ENCODE measurements around the gene KLRK1. TPM values are rescaled to one million over a fixed set of nuclear protein-coding genes. Genes with fewer than 3 reads are reported as not detected.
"Not testable (repeated sequence)": the region's sequence is repeated elsewhere in the genome, so short reads cannot be mapped to it uniquely, and the experiment has no call there.

Gene KLRK1
- total and polyA plus RNA-seq, 2 of the 4 experiments (the other 2 are of a cell fraction) = not detected

DNA sequence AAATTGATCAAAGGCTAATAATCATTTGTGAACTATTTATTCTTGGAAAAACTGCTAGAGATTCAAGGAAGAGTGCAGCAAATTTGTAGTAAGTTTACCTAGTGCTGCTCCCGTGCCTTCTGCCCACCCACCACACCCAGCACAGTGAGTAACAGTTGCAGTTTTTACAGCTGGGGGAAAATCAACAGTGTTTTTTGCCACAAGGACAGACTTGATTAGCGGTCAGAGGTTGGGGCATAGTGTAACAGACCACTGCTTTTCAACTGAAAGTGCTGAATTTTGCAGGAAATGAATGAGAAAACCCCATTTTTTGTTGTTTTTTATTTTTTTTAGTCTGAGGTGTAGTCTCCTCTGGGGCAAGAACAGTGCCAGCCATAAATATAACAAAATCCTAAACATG, 7.5 kb upstream of the KLRK1 start:
- Histone ChIP-seq H3K79me1 (ENCODE audit: low read depth in 1 of 2, low read length in 2 of 2) (no peaks in the 10 kb centered on the region), H3K4me3 (ENCODE audit: insufficient read depth, low read depth, low read length) (no peak overlapping the region), H2BK20ac (ENCODE audit: low read depth, low read length) (no peak overlapping the region), H3K27ac (ENCODE audit: insufficient read depth, low read length) (no peak overlapping the region), H2BK15ac (ENCODE audit: low read depth, low read length) (no peak overlapping the region), H3K14ac (replicated peaks; ENCODE audit: low read depth, low read length) (no peak overlapping the region), H4K20me1 (ENCODE audit: insufficient read depth, low read length) (no peaks in the 10 kb centered on the region), H3K36me3 (ENCODE audit: control insufficient read depth, insufficient read depth, low read length) (no peaks in the 10 kb centered on the region), H4K8ac (ENCODE audit: low read depth in 2 of 2, low read length in 2 of 2) (no peak overlapping the region), H3K56ac (ENCODE audit: extremely low read depth, insufficient read depth, low read length) (no peak overlapping the region), H2AK5ac (ENCODE audit: low read depth, low read length) (no peak overlapping the region), H2AK9ac (replicated peaks; ENCODE audit: low read depth, low read length, poor library complexity) (no peak overlapping the region), H3K23ac (ENCODE audit: low read depth, low read length) (no peak overlapping the region), H3K18ac (ENCODE audit: low read depth, low read length) (no peak overlapping the region), H3K4me1 (ENCODE audit: control insufficient read depth, insufficient read depth, low read length) (no peaks in the 10 kb centered on the region), H3K9ac (ENCODE audit: low read depth, low read length) (no peak overlapping the region), H2AFZ (replicated peaks; ENCODE audit: low read length, poor library complexity) (no peak overlapping the region), H4K5ac (ENCODE audit: low read depth, low read length) (no peak overlapping the region), H3K27me3 (ENCODE audit: control insufficient read depth, insufficient read depth, low read length) (no peaks in the 10 kb centered on the region; the same call in 1 of the 2 replicates), H4K91ac (ENCODE audit: insufficient read depth, low read depth, low read length) (no peak overlapping the region), H2BK120ac (ENCODE audit: low read depth, low read length) (no peak overlapping the region), H3K9me1 (ENCODE audit: insufficient read depth, low read length) (no peaks in the 10 kb centered on the region), H3K9me3 (ENCODE audit: control insufficient read depth, insufficient read depth, low read length) (no peaks in the 10 kb centered on the region), H3K4me2 (ENCODE audit: low read depth, low read length) (no peak overlapping the region), H3K4ac (ENCODE audit: low read depth, low read length) (no peak overlapping the region), H2BK5ac (ENCODE audit: low read depth, low read length, poor library complexity, severe bottlenecking) (no peak overlapping the region)
- no TSS peak for BruUV-seq (replicated peaks)
- no peak for TF ChIP-seq BHLHE40 (IDR thresholded peaks at IDR 0.05; ENCODE audit: low read depth, low read length)
- no peak for TF ChIP-seq RFX5 (IDR thresholded peaks at IDR 0.05; ENCODE audit: low read depth, low read length)
- no peak for TF ChIP-seq MXI1 (IDR thresholded peaks at IDR 0.05; ENCODE audit: borderline replicate concordance, low read depth, low read length)
- TF ChIP-seq SMC3 (IDR thresholded peaks at IDR 0.05; ENCODE audit: low read depth, low read length) = no peak
- CTCF ChIA-PET = no interaction called here
- in situ Hi-C loops (cut with MboI; ENCODE audit: low sequenced_read_pairs) (no loop called here), dilution Hi-C loops (cut with HindIII; ENCODE audit: low sequenced_read_pairs, unreplicated experiment) (no loop called here), intact Hi-C loops (cut with micrococcal nuclease) (no loop called here)
- WGBS, 2 experiments (ENCODE audit: extremely low coverage in 2 of 2, insufficient read length in 1 of 2) = 100% methylated on average over 1 of the region's 2 CpGs; no CpG with 5 or more reads in 1 of the 2 experiments
- DNase-seq = no peak
- no peak for ATAC-seq (ENCODE audit: low read depth)
- POLR2A ChIA-PET (ENCODE audit: unreplicated experiment) = no interaction called here

DNA sequence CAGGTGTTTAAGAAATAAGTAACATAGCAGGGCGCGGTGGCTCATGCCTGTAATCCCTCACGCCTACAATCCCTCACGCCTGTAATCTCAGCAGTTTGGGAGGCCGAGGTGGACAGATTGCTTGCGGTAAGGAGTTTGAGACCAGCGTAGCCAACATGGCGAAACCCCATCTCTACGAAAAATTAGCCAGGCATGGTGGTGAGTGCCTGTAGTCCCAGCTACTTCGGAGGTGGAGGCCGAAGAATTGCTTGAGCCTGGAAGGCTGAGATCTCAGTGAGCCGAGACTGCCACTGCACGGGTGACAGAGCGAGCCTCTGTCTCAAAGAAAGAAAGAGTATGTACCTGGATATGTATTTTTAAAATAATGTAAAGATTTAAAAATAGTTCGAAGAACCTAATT, 6.3 kb upstream of the KLRK1 start:
- H3K36me3 ChIP-seq (ENCODE audit: control insufficient read depth, insufficient read depth, low read length); H2AFZ ChIP-seq (replicated peaks; ENCODE audit: low read length, poor library complexity); H3K14ac ChIP-seq (replicated peaks; ENCODE audit: low read depth, low read length); in situ Hi-C loops (cut with MboI; ENCODE audit: low sequenced_read_pairs); ATAC-seq (ENCODE audit: low read depth); H3K56ac ChIP-seq (ENCODE audit: extremely low read depth, insufficient read depth, low read length); H4K20me1 ChIP-seq (ENCODE audit: insufficient read depth, low read length); H3K4me2 ChIP-seq (ENCODE audit: low read depth, low read length); intact Hi-C loops (cut with micrococcal nuclease); H3K9me3 ChIP-seq (ENCODE audit: control insufficient read depth, insufficient read depth, low read length); CTCF ChIA-PET; H2BK5ac ChIP-seq (ENCODE audit: low read depth, low read length, poor library complexity, severe bottlenecking); H4K91ac ChIP-seq (ENCODE audit: insufficient read depth, low read depth, low read length); H3K27me3 ChIP-seq (ENCODE audit: control insufficient read depth, insufficient read depth, low read length); H3K18ac ChIP-seq (ENCODE audit: low read depth, low read length); H3K4ac ChIP-seq (ENCODE audit: low read depth, low read length); H2AK9ac ChIP-seq (replicated peaks; ENCODE audit: low read depth, low read length, poor library complexity); H3K4me3 ChIP-seq (ENCODE audit: insufficient read depth, low read depth, low read length); H3K9ac ChIP-seq (ENCODE audit: low read depth, low read length); H2BK120ac ChIP-seq (ENCODE audit: low read depth, low read length); H3K23ac ChIP-seq (ENCODE audit: low read depth, low read length); dilution Hi-C loops (cut with HindIII; ENCODE audit: low sequenced_read_pairs, unreplicated experiment); POLR2A ChIA-PET (ENCODE audit: unreplicated experiment); BruUV-seq (replicated peaks); H3K9me1 ChIP-seq (ENCODE audit: insufficient read depth, low read length); H4K5ac ChIP-seq (ENCODE audit: low read depth, low read length); H2BK20ac ChIP-seq (ENCODE audit: low read depth, low read length); H3K27ac ChIP-seq (ENCODE audit: insufficient read depth, low read length); H3K79me1 ChIP-seq (ENCODE audit: low read depth in 1 of 2, low read length in 2 of 2); DNase-seq; H2AK5ac ChIP-seq (ENCODE audit: low read depth, low read length); H4K8ac ChIP-seq (ENCODE audit: low read depth in 2 of 2, low read length in 2 of 2); H3K4me1 ChIP-seq (ENCODE audit: control insufficient read depth, insufficient read depth, low read length); H2BK15ac ChIP-seq (ENCODE audit: low read depth, low read length): not testable (repeated sequence)
- WGBS, 2 experiments (ENCODE audit: extremely low coverage in 2 of 2, insufficient read length in 1 of 2) = 88% methylated on average over 5 of the region's 15 CpGs; no CpG with 5 or more reads in 1 of the 2 experiments
